ENCODE measurements around the gene ST8SIA4. TPM values are rescaled to one million over a fixed set of nuclear protein-coding genes. Genes with fewer than 3 reads are reported as not detected.

The ST8SIA4 gene
- total RNA-seq, 1 experiment from 2014 or later: not detected

DNA sequence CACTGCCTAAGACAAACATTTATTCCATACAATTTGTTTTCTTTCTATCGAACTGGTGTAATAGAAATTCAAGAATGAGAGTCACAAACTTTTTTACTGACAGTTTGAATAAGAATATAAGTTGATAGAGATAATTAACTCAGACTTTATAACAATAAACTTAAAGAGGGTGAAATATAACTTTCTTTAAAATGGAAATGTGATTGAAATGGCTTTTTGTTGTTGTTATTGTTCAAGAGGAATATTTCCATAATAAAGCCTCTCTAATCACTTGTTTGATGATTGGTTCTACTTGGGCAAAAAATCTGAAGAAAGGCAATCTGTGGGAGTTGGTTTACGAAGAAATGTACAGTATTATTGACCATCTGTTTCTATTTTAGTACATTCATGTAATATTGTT is 79.3 kb downstream of the ST8SIA4 start:
- no CpG with 5 or more reads among the region's 2 CpGs for WGBS (ENCODE audit: extremely low coverage, insufficient read length, low lambda C conversion rate)
- Histone ChIP-seq H3K27ac (ENCODE audit: insufficient read length, low read depth, low read length) (no peak overlapping the region), H3K14ac (ENCODE audit: insufficient read depth, low read length) (no peak overlapping the region), H3K79me2 (ENCODE audit: insufficient read depth, low read length) (no peaks in the 10 kb centered on the region), H3K4me2 (ENCODE audit: insufficient read depth, insufficient read length, low read length) (no peak overlapping the region), H3K18ac (ENCODE audit: insufficient read length, low read depth, low read length) (no peak overlapping the region), H4K8ac (replicated peaks; ENCODE audit: insufficient read length, low read depth, low read length) (no peak overlapping the region), H3K9me3 (ENCODE audit: control insufficient read depth, low read depth, low read length) (no peaks in the 10 kb centered on the region), H3K4ac (ENCODE audit: low read depth, low read length) (no peak overlapping the region), H4K20me1 (ENCODE audit: control insufficient read depth, insufficient read depth, insufficient read length) (no peaks in the 10 kb centered on the region), H3K56ac (ENCODE audit: insufficient read length, low read depth, low read length) (no peak overlapping the region), H2BK120ac (ENCODE audit: low read depth, low read length, poor library complexity, severe bottlenecking) (no peak overlapping the region), H2AFZ (ENCODE audit: low read length) (no peak overlapping the region), H4K5ac (ENCODE audit: insufficient read length, low read depth, low read length) (no peak overlapping the region), H3K4me1 (ENCODE audit: insufficient read depth, low read length) (no peaks in the 10 kb centered on the region; the same call in 1 of the 2 replicates), H2BK12ac (ENCODE audit: insufficient read length, low read depth, low read length) (no peak overlapping the region), H3K23ac (ENCODE audit: insufficient read length, low read depth, low read length) (no peak overlapping the region), H3K27me3 (ENCODE audit: insufficient read depth, low read length) (no peaks in the 10 kb centered on the region), H3T11ph (ENCODE audit: low read length) (no peak overlapping the region), H2BK15ac (ENCODE audit: low read depth, low read length) (no peak overlapping the region), H3K23me2 (ENCODE audit: insufficient read length, low read depth, low read length, poor library complexity, severe bottlenecking) (no peaks in the 10 kb centered on the region), H2BK20ac (ENCODE audit: low read depth, low read length, poor library complexity, severe bottlenecking) (no peak overlapping the region), H3K79me1 (ENCODE audit: insufficient read depth, low read depth, low read length, poor library complexity, severe bottlenecking) (no peaks in the 10 kb centered on the region), H2BK5ac (ENCODE audit: insufficient read length, low read length) (no peak overlapping the region), H3K9ac (ENCODE audit: extremely low read depth, insufficient read length, low read length) (no peak overlapping the region), H2AK5ac (ENCODE audit: insufficient read length, low read length) (no peak overlapping the region), H4K91ac (ENCODE audit: insufficient read length, low read depth, low read length) (no peak overlapping the region)
- H3K27ac Mint-ChIP-seq: peak overlapping the region in 2 of 3 experiments; percentile 14 to 34; a peak in 1 of 7 replicates
- H3K27me3 Mint-ChIP-seq (ENCODE audit: low read depth): no peaks in the 10 kb centered on the region
- TF ChIP-seq, protein P1, sequence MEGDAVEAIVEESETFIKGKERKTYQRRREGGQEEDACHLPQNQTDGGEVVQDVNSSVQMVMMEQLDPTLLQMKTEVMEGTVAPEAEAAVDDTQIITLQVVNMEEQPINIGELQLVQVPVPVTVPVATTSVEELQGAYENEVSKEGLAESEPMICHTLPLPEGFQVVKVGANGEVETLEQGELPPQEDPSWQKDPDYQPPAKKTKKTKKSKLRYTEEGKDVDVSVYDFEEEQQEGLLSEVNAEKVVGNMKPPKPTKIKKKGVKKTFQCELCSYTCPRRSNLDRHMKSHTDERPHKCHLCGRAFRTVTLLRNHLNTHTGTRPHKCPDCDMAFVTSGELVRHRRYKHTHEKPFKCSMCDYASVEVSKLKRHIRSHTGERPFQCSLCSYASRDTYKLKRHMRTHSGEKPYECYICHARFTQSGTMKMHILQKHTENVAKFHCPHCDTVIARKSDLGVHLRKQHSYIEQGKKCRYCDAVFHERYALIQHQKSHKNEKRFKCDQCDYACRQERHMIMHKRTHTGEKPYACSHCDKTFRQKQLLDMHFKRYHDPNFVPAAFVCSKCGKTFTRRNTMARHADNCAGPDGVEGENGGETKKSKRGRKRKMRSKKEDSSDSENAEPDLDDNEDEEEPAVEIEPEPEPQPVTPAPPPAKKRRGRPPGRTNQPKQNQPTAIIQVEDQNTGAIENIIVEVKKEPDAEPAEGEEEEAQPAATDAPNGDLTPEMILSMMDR (conservative IDR thresholded peaks at IDR 0.05): no peak
- peaks cover 12 to 26% of the 10 kb centered on the region in 2 experiments for H3K4me1 Mint-ChIP-seq
- DNase-seq: no peak
- no peak overlapping the region for H3K4me3 Mint-ChIP-seq
- no peaks in the 10 kb centered on the region for H3K9me3 Mint-ChIP-seq
- no peaks in the 10 kb centered on the region; a peak in 1 of 7 replicates for H3K36me3 Mint-ChIP-seq (ENCODE audit: insufficient read depth in 1 of 3, low read depth in 3 of 3)
